Measurements from ENCODE around the gene CSAD.

Gene CSAD

GRCh38 chr12:53221203-53222080, 40.7 kb upstream of the CSAD start:
- Mint-ChIP-seq H3K4me3 (peak overlapping the region; percentile 96), H3K27me3 (no peaks in the 10 kb centered on the region), H3K27ac (peak overlapping the region; percentile 87), H3K36me3 (no peaks in the 10 kb centered on the region), H3K4me1 (ENCODE audit: low read depth) (peaks cover 76% of the 10 kb centered on the region), H3K9me3 (ENCODE audit: low read depth) (no peaks in the 10 kb centered on the region)

- Mint-ChIP-seq H3K27me3 (no peaks in the 10 kb centered on the region), H3K27ac (peak overlapping the region; percentile 99), H3K36me3 (no peaks in the 10 kb centered on the region), H3K4me3 (peak overlapping the region; percentile 96), H3K4me1 (ENCODE audit: low read depth) (peaks cover 79% of the 10 kb centered on the region), H3K9me3 (ENCODE audit: low read depth) (no peaks in the 10 kb centered on the region)
Measured at GRCh38 chr12:53220694-53221202, 40.0 kb upstream of the CSAD start.

GRCh38 chr12:53219956-53220693, 39.4 kb upstream of the CSAD start:
- H3K27me3 Mint-ChIP-seq: no peaks in the 10 kb centered on the region

GRCh38 chr12:53219292-53219955, 38.7 kb upstream of the CSAD start:
- Mint-ChIP-seq H3K9me3 (ENCODE audit: low read depth) (no peaks in the 10 kb centered on the region), H3K36me3 (no peaks in the 10 kb centered on the region), H3K27me3 (no peaks in the 10 kb centered on the region), H3K27ac (peak overlapping the region; percentile 99), H3K4me3 (peak overlapping the region; percentile 96), H3K4me1 (ENCODE audit: low read depth) (peaks cover 73% of the 10 kb centered on the region)

More at GRCh38 chr12:53219956-53220693, 39.4 kb upstream of the CSAD start:
- H3K27ac Mint-ChIP-seq: peak overlapping the region; percentile 99
- no peaks in the 10 kb centered on the region for H3K9me3 Mint-ChIP-seq (ENCODE audit: low read depth)
- H3K4me1 Mint-ChIP-seq (ENCODE audit: low read depth): peaks cover 78% of the 10 kb centered on the region
- no peaks in the 10 kb centered on the region for H3K36me3 Mint-ChIP-seq
- peak overlapping the region; percentile 96 for H3K4me3 Mint-ChIP-seq

GRCh38 chr12:53218551-53219291, 38.0 kb upstream of the CSAD start:
- H3K27me3 Mint-ChIP-seq: no peaks in the 10 kb centered on the region
- peaks cover 72% of the 10 kb centered on the region for H3K4me1 Mint-ChIP-seq (ENCODE audit: low read depth)
- H3K9me3 Mint-ChIP-seq (ENCODE audit: low read depth): no peaks in the 10 kb centered on the region
- peak overlapping the region; percentile 99 for H3K27ac Mint-ChIP-seq
- H3K4me3 Mint-ChIP-seq: peak overlapping the region; percentile 96
- no peaks in the 10 kb centered on the region for H3K36me3 Mint-ChIP-seq

GRCh38 chr12:53217931-53218307, 37.2 kb upstream of the CSAD start:
- H3K27ac Mint-ChIP-seq: peak overlapping the region; percentile 89
- H3K27me3 Mint-ChIP-seq: no peaks in the 10 kb centered on the region
- H3K9me3 Mint-ChIP-seq (ENCODE audit: low read depth): no peaks in the 10 kb centered on the region
- H3K4me3 Mint-ChIP-seq: peak overlapping the region; percentile 96
- H3K4me1 Mint-ChIP-seq (ENCODE audit: low read depth): peaks cover 73% of the 10 kb centered on the region
- no peaks in the 10 kb centered on the region for H3K36me3 Mint-ChIP-seq

- H3K9me3 Mint-ChIP-seq (ENCODE audit: low read depth): no peaks in the 10 kb centered on the region
- H3K27me3 Mint-ChIP-seq: no peaks in the 10 kb centered on the region
- peak overlapping the region; percentile 96 for H3K4me3 Mint-ChIP-seq
- H3K36me3 Mint-ChIP-seq: no peaks in the 10 kb centered on the region
- H3K4me1 Mint-ChIP-seq (ENCODE audit: low read depth): peaks cover 70% of the 10 kb centered on the region
- H3K27ac Mint-ChIP-seq: peak overlapping the region; percentile 89
Measured at GRCh38 chr12:53217051-53217930, 36.6 kb upstream of the CSAD start.

GRCh38 chr12:53215497-53215896, 34.8 kb upstream of the CSAD start:
- Mint-ChIP-seq H3K36me3 (no peaks in the 10 kb centered on the region), H3K4me3 (peak overlapping the region; percentile 75)

GRCh38 chr12:53214687-53215455, 34.1 kb upstream of the CSAD start:
- peaks cover 64% of the 10 kb centered on the region for H3K4me1 Mint-ChIP-seq (ENCODE audit: low read depth)
- no peaks in the 10 kb centered on the region for H3K9me3 Mint-ChIP-seq (ENCODE audit: low read depth)
- no peak overlapping the region for H3K4me3 Mint-ChIP-seq
- H3K27ac Mint-ChIP-seq: peak overlapping the region; percentile 78
- no peaks in the 10 kb centered on the region for H3K36me3 Mint-ChIP-seq
- no peaks in the 10 kb centered on the region for H3K27me3 Mint-ChIP-seq

More at GRCh38 chr12:53215497-53215896, 34.8 kb upstream of the CSAD start:
- Mint-ChIP-seq H3K9me3 (ENCODE audit: low read depth) (no peaks in the 10 kb centered on the region), H3K27me3 (no peaks in the 10 kb centered on the region), H3K27ac (peak overlapping the region; percentile 78), H3K4me1 (ENCODE audit: low read depth) (peaks cover 65% of the 10 kb centered on the region)

- Mint-ChIP-seq H3K27ac (peak overlapping the region; percentile 41), H3K36me3 (no peaks in the 10 kb centered on the region), H3K27me3 (no peaks in the 10 kb centered on the region), H3K4me3 (no peak overlapping the region), H3K9me3 (ENCODE audit: low read depth) (no peaks in the 10 kb centered on the region), H3K4me1 (ENCODE audit: low read depth) (peaks cover 65% of the 10 kb centered on the region)
Measured at GRCh38 chr12:53214221-53214620, 33.5 kb upstream of the CSAD start.

GRCh38 chr12:53213348-53213747, 32.6 kb upstream of the CSAD start:
- Mint-ChIP-seq H3K27me3 (no peaks in the 10 kb centered on the region), H3K4me3 (peak overlapping the region; percentile 5), H3K27ac (peak overlapping the region; percentile 72), H3K9me3 (ENCODE audit: low read depth) (no peaks in the 10 kb centered on the region), H3K36me3 (no peaks in the 10 kb centered on the region), H3K4me1 (ENCODE audit: low read depth) (peaks cover 67% of the 10 kb centered on the region)

- H3K27me3 Mint-ChIP-seq: no peaks in the 10 kb centered on the region
- H3K4me1 Mint-ChIP-seq (ENCODE audit: low read depth): peaks cover 69% of the 10 kb centered on the region
Measured at GRCh38 chr12:53212931-53213330, 32.2 kb upstream of the CSAD start.

More at GRCh38 chr12:53212931-53213330, 32.2 kb upstream of the CSAD start:
- Mint-ChIP-seq H3K27ac (peak overlapping the region; percentile 72), H3K36me3 (no peaks in the 10 kb centered on the region), H3K9me3 (ENCODE audit: low read depth) (no peaks in the 10 kb centered on the region), H3K4me3 (no peak overlapping the region)

Data from activated naive CD8-positive, alpha-beta T cell (primary cell).